HFF-Myc (cell line): ENCODE data around the gene SOCS3.

Experiments used
- DNase-seq: peaks from one replicate; pipeline ENCODE4 v3.0.0-alpha.2; 2011; ENCODE audit warnings: low read depth; ENCODE audit errors: extremely low read depth
- H3K4me3 ChIP-seq: replicated peaks from 2 replicates; pipeline ENCODE4 v1.5.1; 2011; ENCODE audit warnings: low read depth, mild to moderate bottlenecking, control low read depth, low read length
- TF ChIP-seq, protein P1 (sequence below): IDR thresholded peaks from 2 replicates; pipeline ENCODE4 v1.5.1; 2012; ENCODE audit warnings: mild to moderate bottlenecking, low read depth, low read length, control low read depth; ENCODE audit errors: missing control alignments

The SOCS3 gene

DNA sequence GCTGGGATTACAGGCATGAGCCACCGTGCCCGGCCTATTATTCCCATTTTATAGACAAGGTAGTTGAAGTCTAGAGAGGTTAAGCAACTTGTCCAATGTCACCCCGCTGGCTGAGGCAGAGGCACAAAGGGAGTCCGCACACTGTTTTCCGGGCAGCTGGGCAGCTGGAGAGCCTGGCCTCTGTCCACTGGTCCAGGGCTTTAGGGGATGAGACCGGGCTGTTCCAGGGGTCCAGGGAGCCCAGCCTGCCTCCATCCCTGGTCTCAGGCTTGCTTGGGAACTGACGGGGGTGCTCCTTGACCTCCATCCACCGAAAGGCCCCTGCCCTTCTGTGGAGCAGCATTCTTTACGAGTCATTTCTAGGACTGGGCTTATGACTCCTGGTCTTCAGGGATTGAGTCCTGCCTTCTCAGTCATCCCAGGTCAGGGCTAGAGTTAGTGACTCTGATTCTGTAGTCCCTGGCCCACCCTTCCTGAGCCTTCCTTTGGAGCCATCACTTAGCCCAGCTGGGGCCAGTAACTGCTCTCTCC, 37.5 kb downstream of the SOCS3 start:
- TF ChIP-seq, protein P1, sequence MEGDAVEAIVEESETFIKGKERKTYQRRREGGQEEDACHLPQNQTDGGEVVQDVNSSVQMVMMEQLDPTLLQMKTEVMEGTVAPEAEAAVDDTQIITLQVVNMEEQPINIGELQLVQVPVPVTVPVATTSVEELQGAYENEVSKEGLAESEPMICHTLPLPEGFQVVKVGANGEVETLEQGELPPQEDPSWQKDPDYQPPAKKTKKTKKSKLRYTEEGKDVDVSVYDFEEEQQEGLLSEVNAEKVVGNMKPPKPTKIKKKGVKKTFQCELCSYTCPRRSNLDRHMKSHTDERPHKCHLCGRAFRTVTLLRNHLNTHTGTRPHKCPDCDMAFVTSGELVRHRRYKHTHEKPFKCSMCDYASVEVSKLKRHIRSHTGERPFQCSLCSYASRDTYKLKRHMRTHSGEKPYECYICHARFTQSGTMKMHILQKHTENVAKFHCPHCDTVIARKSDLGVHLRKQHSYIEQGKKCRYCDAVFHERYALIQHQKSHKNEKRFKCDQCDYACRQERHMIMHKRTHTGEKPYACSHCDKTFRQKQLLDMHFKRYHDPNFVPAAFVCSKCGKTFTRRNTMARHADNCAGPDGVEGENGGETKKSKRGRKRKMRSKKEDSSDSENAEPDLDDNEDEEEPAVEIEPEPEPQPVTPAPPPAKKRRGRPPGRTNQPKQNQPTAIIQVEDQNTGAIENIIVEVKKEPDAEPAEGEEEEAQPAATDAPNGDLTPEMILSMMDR: no peak
- no peak overlapping the region for H3K4me3 ChIP-seq
- no peak for DNase-seq

DNA sequence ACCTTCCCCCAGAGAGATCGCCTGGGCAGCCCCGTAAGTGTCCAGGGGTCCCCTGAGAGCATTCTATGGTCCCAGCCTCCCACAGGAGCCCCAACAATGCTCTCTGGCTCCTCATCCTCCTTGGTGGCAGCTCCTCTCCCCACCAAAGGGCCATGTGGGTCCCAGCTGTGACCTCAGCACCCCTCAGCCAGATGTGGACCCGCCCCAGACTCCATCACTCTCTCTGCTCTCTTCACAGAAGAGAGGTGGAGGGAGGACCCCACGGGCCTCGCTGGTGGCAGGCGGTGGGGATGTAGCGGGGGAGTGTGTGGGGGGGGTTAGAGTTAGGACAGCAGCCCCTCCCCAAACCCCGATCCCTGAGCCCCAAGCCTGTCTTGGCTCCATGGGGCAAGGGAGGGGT, 41.0 kb downstream of the SOCS3 start:
- no peak overlapping the region for H3K4me3 ChIP-seq
- TF ChIP-seq, protein P1: no peak
- DNase-seq: no peak

DNA sequence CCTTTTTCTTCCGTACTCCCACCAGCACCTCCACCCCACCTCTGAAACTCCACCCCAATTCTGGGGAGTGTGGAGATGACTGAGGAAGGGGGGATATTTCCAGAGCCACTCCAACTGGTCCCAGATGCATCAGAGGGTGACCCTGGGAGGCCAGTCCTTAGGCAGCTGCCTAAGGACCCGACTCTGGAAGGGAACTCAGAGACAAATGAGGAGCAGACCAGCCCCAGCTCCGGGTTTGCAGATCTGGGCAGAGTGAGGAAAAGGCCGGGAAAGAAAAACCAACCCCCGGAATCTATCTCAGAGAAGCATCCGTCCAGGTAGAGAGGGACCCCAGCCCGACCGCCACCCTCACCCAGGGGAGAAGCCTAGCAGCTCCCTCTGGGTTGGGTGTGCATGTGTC, 41.5 kb downstream of the SOCS3 start:
- DNase-seq: no peak
- no peak overlapping the region for H3K4me3 ChIP-seq
- TF ChIP-seq, protein P1: no peak

DNA sequence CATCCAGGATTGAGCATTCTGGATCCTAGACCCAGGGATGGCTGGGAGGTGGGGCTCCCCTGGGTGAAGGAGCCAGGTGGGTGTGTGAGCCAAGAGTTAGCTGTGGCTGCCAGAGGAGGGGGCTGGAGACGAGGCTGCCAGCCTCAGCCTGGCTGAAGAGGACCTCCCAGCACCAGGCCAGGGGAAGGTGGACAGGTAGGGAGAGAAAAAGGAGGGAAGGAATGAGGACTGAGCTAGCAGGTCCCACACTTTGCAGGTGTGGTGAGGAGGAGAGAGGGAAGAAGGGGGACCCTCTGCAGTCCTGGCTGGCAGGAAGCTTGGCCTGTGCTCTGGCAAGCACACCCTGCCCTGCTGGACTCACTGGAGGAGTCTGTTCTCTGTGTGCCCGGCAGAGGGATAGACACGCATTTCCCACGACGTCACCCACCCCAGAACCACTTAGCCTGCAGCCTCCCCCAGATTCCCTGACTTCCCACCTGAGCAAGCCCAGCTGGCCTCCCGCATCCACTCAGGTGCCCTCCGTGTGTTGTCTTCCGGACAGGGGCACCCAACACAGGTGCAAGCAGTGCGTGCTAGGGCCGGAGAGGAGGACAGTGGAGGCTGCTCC, 42.0 kb downstream of the SOCS3 start:
- TF ChIP-seq, protein P1: no peak
- no peak overlapping the region for H3K4me3 ChIP-seq
- no peak for DNase-seq

DNA sequence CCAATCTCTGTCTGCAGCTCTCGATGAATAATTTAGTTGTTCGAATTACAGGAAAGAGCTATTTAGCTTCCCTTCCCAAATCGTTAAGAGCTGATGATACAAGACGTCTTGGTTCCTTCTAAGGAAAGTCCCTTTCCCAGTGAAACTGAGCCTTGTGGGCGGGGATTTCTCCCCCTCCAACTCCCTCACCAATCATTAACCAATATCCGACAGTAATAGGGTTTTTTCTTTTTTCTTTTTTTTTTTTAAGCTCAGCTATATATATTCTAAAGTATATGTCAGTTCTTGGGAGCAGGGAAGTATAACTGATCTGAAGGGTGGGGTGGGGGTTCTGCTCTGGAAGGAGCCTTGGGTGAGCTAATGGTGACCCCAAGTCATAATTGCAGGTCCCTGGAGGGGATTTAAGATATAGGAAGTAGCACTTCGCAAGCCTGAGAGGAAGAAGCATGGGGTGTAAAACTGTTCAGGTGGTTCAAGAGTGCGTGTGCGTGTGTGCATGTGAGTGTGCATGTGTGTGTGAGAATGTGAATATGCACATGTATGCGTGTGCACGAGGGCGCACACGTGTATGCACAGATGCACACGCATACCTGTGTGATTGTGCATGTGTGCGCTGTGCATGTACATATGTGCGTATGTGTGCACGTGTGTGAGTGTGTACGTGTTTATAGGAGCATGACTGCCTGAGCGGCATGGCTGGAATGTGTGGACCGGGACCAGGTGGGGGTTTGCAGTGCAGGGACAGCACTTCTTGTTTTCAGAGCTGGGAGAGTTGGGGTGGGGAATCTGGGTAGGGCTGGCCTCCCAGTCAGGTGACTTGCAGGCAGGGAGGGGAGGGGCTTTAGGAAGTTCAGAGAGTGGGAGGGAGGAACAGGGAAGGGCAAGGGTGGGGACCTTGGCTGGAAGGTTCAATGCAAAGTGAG, 42.7 kb downstream of the SOCS3 start:
- H3K4me3 ChIP-seq: no peak overlapping the region
- DNase-seq: no peak
- TF ChIP-seq, protein P1: no peak

DNA sequence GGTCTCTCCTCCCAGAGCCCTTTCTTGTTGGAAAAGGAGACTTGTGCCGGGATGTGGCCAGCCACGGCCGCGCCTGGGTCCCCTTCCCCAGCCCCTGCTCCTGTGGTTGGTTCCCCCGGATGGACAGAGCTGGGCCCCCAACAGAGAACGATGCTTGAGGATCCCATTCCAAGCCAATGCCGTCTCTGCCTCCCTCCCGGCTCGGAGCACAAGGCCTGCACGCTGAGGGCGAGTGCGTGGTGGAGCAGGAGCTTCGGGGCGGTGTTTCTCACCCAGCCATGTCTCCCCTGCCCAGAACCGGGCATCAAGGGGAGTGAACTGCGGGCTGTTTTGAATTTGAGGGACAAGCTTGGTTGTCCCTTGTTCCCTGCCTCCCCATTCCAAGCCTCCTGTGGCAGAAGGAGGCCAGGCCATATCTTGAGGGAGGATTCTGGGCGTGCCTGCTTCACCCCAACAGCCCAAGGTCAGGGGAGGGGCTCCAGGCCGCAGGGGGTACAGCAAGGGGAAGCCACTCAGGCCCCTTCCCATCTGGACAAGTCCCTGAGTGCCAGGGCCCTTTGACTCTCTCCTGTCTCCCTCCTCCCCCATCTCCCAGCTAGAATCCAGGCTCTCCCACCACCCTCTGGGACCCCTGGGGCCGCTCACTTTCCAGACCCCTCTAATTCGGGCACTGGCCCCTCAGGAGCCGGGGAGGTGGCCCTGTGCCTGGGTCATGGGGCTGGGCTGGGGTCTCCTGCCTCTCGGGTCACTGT, 43.6 kb downstream of the SOCS3 start:
- TF ChIP-seq, protein P1: no peak
- DNase-seq: no peak
- peak overlapping the region; percentile 22 for H3K4me3 ChIP-seq
